H9 (cell line): ENCODE results near the gene BTRC. TPM values are rescaled to one million over a fixed set of nuclear protein-coding genes. Genes with fewer than 3 reads are reported as not detected.

Experiments
- DNase-seq: peaks from one replicate; pipeline ENCODE4 v3.0.0-alpha.2; 2017
- H2AFZ ChIP-seq: one replicate; pipeline ENCODE4 v1.6.1; 2013; ENCODE audit warnings: mild to moderate bottlenecking, low read length, control low read depth, moderate library complexity
- H2AK5ac ChIP-seq: 2 replicates; pipeline ENCODE4 v1.6.1; 2013; ENCODE audit warnings: low read length, control low read depth, mixed read lengths; ENCODE audit not compliant: insufficient read length
- H2BK120ac ChIP-seq: one replicate; pipeline ENCODE4 v1.6.1; 2013; ENCODE audit warnings: low read depth, mild to moderate bottlenecking, low read length, control low read depth, inconsistent platforms; ENCODE audit not compliant: poor library complexity, severe bottlenecking
- H2BK12ac ChIP-seq: 2 replicates; pipeline ENCODE4 v1.6.1; 2013; ENCODE audit warnings: low read length, control low read depth, mixed read lengths, low read depth; ENCODE audit not compliant: insufficient read length
- H2BK15ac ChIP-seq: 2 replicates; pipeline ENCODE4 v1.6.1; 2013; ENCODE audit warnings: low read depth, low read length, control low read depth
- H2BK20ac ChIP-seq: one replicate; pipeline ENCODE4 v1.6.1; 2013; ENCODE audit warnings: low read depth, mild to moderate bottlenecking, low read length, control low read depth, inconsistent platforms; ENCODE audit not compliant: poor library complexity, severe bottlenecking
- H2BK5ac ChIP-seq: 2 replicates; pipeline ENCODE4 v1.6.1; 2013; ENCODE audit warnings: low read length, control low read depth, mixed read lengths; ENCODE audit not compliant: insufficient read length
- H3K14ac ChIP-seq: 2 replicates; pipeline ENCODE4 v1.6.1; 2013; ENCODE audit warnings: low read length, control low read depth; ENCODE audit not compliant: insufficient read depth
- H3K18ac ChIP-seq: 2 replicates; pipeline ENCODE4 v1.6.1; 2013; ENCODE audit warnings: low read depth, mild to moderate bottlenecking, mixed read lengths, low read length, control low read depth; ENCODE audit not compliant: insufficient read length
- H3K23ac ChIP-seq: 2 replicates; pipeline ENCODE4 v1.6.1; 2013; ENCODE audit warnings: low read length, control low read depth, mixed read lengths, low read depth; ENCODE audit not compliant: insufficient read length
- H3K23me2 ChIP-seq: 2 replicates; pipeline ENCODE4 v1.6.1; 2013; ENCODE audit warnings: low read depth, mild to moderate bottlenecking, mixed read lengths, low read length, control low read depth; ENCODE audit not compliant: insufficient read length, poor library complexity, severe bottlenecking
- H3K27ac ChIP-seq: 2 replicates; pipeline ENCODE4 v1.5.1; 2013; ENCODE audit warnings: low read length, control low read depth, mixed read lengths, low read depth; ENCODE audit not compliant: insufficient read length
- H3K27me3 ChIP-seq: 2 replicates; pipeline ENCODE4 v1.6.1; 2013; ENCODE audit warnings: low read length, control low read depth, inconsistent platforms; ENCODE audit not compliant: insufficient read depth
- H3K4ac ChIP-seq: 2 replicates; pipeline ENCODE4 v1.6.1; 2013; ENCODE audit warnings: low read depth, mild to moderate bottlenecking, control low read depth, inconsistent platforms, low read length, moderate library complexity
- H3K4me1 ChIP-seq: 2 replicates; pipeline ENCODE4 v1.6.1; 2013; ENCODE audit warnings: low read length, control low read depth, inconsistent platforms; ENCODE audit not compliant: insufficient read depth
- H3K4me2 ChIP-seq: 2 replicates; pipeline ENCODE4 v1.6.1; 2013; ENCODE audit warnings: low read length, control low read depth, mixed read lengths; ENCODE audit not compliant: insufficient read length, insufficient read depth
- H3K56ac ChIP-seq: 2 replicates; pipeline ENCODE4 v1.6.1; 2013; ENCODE audit warnings: low read depth, mild to moderate bottlenecking, mixed read lengths, low read length, control low read depth; ENCODE audit not compliant: insufficient read length
- H3K79me1 ChIP-seq: 2 replicates; pipeline ENCODE4 v1.6.1; 2013; ENCODE audit warnings: low read depth, mild to moderate bottlenecking, moderate library complexity, low read length, control low read depth, inconsistent platforms; ENCODE audit not compliant: insufficient read depth, poor library complexity, severe bottlenecking
- H3K79me2 ChIP-seq: 2 replicates; pipeline ENCODE4 v1.6.1; 2013; ENCODE audit warnings: low read length, control low read depth, inconsistent platforms; ENCODE audit not compliant: insufficient read depth
- H3K9ac ChIP-seq: 2 replicates; pipeline ENCODE4 v1.6.1; 2013; ENCODE audit warnings: low read length, control low read depth, mixed read lengths; ENCODE audit not compliant: insufficient read length; ENCODE audit errors: extremely low read depth
- H3K9me3 ChIP-seq: one replicate; pipeline ENCODE4 v1.6.1; 2013; ENCODE audit warnings: low read depth, low read length, inconsistent platforms; ENCODE audit not compliant: control insufficient read depth
- H3T11ph ChIP-seq: one replicate; pipeline ENCODE4 v1.6.1; 2013; ENCODE audit warnings: mild to moderate bottlenecking, low read length, control low read depth, inconsistent platforms
- H4K20me1 ChIP-seq: one replicate; pipeline ENCODE4 v1.6.1; 2013; ENCODE audit not compliant: control insufficient read depth, insufficient read length, insufficient read depth
- H4K5ac ChIP-seq: 2 replicates; pipeline ENCODE4 v1.6.1; 2013; ENCODE audit warnings: low read depth, mild to moderate bottlenecking, mixed read lengths, low read length, control low read depth; ENCODE audit not compliant: insufficient read length
- H4K8ac ChIP-seq: replicated peaks from 2 replicates; pipeline ENCODE4 v1.6.1; 2013; ENCODE audit warnings: low read length, control low read depth, mixed read lengths, low read depth; ENCODE audit not compliant: insufficient read length
- H4K91ac ChIP-seq: 2 replicates; pipeline ENCODE4 v1.6.1; 2013; ENCODE audit warnings: low read depth, mild to moderate bottlenecking, moderate library complexity, mixed read lengths, low read length, control low read depth; ENCODE audit not compliant: insufficient read length
- H3K27ac Mint-ChIP-seq, 3 experiments: 2 replicates in 2 of 3; 3 replicates in 1 of 3; pipeline ENCODE4 v1.8.0; 2020 to 2021; ENCODE audit warnings: mixed read lengths in 3 of 3, mild to moderate bottlenecking in 1 of 3, moderate library complexity in 1 of 3
- H3K27me3 Mint-ChIP-seq: 2 replicates; pipeline ENCODE4 v1.8.0; 2021; ENCODE audit warnings: low read depth, mild to moderate bottlenecking, moderate library complexity, mixed read lengths
- H3K36me3 Mint-ChIP-seq, 3 experiments: 2 replicates in 2 of 3; 3 replicates in 1 of 3; pipeline ENCODE4 v1.8.0; 2020 to 2021; ENCODE audit warnings: low read depth in 3 of 3, mixed read lengths in 3 of 3; ENCODE audit not compliant: insufficient read depth in 1 of 3
- H3K4me1 Mint-ChIP-seq, 2 experiments: 2 replicates each; pipeline ENCODE4 v1.8.0; 2020; ENCODE audit warnings: mixed read lengths in 2 of 2
- H3K4me3 Mint-ChIP-seq, 2 experiments: 2 replicates in 1 of 2; 3 replicates in 1 of 2; pipeline ENCODE4 v1.8.0; 2020 to 2021; ENCODE audit warnings: mild to moderate bottlenecking in 2 of 2, mixed read lengths in 2 of 2, moderate library complexity in 1 of 2
- H3K9me3 Mint-ChIP-seq, 2 experiments: 2 replicates in 1 of 2; 3 replicates in 1 of 2; pipeline ENCODE4 v1.8.0; 2020; ENCODE audit warnings: mild to moderate bottlenecking in 2 of 2, mixed read lengths in 2 of 2, moderate library complexity in 1 of 2
- CTCF ChIP-seq: fragments of 200-600 bp; sonication (generic); conservative IDR thresholded peaks from 3 replicates; pipeline ENCODE4 v1.8.0; 2021; ENCODE audit warnings: antibody characterized with exemption, mild to moderate bottlenecking
- WGBS: extraction: QIAGEN DNeasy Blood & Tissue Kit; methylation state at CpG from one replicate; pipeline ENCODE4 v1.1.7; 2013; ENCODE audit warnings: missing lambda C conversion rate, low lambda C conversion rate, mixed read lengths; ENCODE audit not compliant: insufficient read length; ENCODE audit errors: extremely low coverage; 5-methylcytosine and 5-hydroxymethylcytosine counted together
- total RNA-seq: library from RNA; stranded (reverse); gene quantifications from 2 replicates; pipeline ENCODE4 v1.2.1, GENCODE V29; 2021

BTRC gene
- total RNA-seq, 1 experiment from 2014 or later, result 24.2 TPM

- H2BK15ac ChIP-seq, result no peak overlapping the region
- no peak overlapping the region for H2BK12ac ChIP-seq
- no peak overlapping the region for H3K4ac ChIP-seq
- no peak overlapping the region for H4K91ac ChIP-seq
- H3K56ac ChIP-seq, result no peak overlapping the region
- no peaks in the 10 kb centered on the region for H3K79me1 ChIP-seq
- no peaks in the 10 kb centered on the region for H3K4me1 ChIP-seq
- no peak overlapping the region for H3K9ac ChIP-seq
- no peak overlapping the region for H2BK120ac ChIP-seq
- no peak overlapping the region for H3K4me2 ChIP-seq
- H3K27ac ChIP-seq, result no peak overlapping the region
- no peak overlapping the region for H3K27ac Mint-ChIP-seq
- no peak overlapping the region for H4K8ac ChIP-seq
- H2AFZ ChIP-seq, result no peak overlapping the region
- H3K27me3 Mint-ChIP-seq, result no peaks in the 10 kb centered on the region
- no peaks in the 10 kb centered on the region for H3K9me3 Mint-ChIP-seq
- no peaks in the 10 kb centered on the region for H3K36me3 Mint-ChIP-seq
- DNase-seq, result no peak
- TF ChIP-seq CTCF, result no peak
- H3K27me3 ChIP-seq, result no peaks in the 10 kb centered on the region
- H4K20me1 ChIP-seq, result no peaks in the 10 kb centered on the region
- H3K79me2 ChIP-seq, result no peaks in the 10 kb centered on the region
- no peak overlapping the region for H3K4me3 Mint-ChIP-seq
- peaks cover 4 to 6% of the 10 kb centered on the region in 2 experiments; a peak in 3 of 4 replicates for H3K4me1 Mint-ChIP-seq
- no peak overlapping the region for H3T11ph ChIP-seq
- no peak overlapping the region for H3K18ac ChIP-seq
- no peaks in the 10 kb centered on the region for H3K23me2 ChIP-seq
- no peak overlapping the region for H2AK5ac ChIP-seq
- no peak overlapping the region for H2BK20ac ChIP-seq
- H2BK5ac ChIP-seq, result no peak overlapping the region
- H4K5ac ChIP-seq, result no peak overlapping the region
- no CpG with 5 or more reads among the region's 6 CpGs for WGBS
- H3K9me3 ChIP-seq, result no peaks in the 10 kb centered on the region
- H3K14ac ChIP-seq, result no peak overlapping the region
- H3K23ac ChIP-seq, result no peak overlapping the region
These were observed 82.3 kb downstream of the BTRC start for GRCh38 chr10:101436302-101436701.
